ENCODE results near the gene ZNF277.

ZNF277 gene

DNA sequence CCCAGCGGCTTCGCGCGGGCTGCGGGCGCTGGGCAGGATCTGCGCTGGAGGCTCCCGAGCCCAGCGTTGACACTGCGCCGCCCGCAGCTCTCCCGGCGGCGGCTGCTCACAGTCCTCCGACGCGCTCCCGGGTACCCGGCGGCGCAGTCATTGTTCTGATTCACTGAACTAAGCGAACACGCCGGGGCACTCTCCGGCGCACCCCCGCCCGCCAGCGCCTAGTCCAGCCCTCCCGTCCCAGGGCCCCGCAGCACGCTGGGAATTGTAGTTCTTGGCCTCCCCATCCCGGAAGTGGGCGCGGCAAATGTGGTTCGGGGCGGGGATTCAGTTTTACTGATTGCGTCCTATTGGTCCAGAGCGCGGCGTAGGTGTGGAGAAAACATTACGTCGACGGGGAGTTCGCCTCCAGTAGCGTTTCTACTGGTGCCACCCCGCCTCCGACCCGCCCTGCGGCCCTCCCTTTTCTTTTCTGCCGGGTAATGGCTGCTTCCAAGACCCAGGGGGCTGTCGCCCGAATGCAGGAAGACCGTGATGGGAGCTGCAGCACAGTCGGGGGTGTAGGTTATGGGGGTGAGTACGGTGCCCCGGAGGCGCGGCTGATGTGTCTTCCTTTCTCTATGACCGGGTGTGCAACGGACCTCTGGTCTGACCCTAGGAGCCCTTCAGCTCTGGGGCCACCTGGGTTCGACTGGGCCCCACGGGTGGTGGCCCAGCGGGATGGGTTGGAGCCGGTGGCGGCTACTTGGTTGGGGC is at the start of gene ZNF277, which contains the start of gene DOCK4:
TSS of gene ZNF277 (plus strand) at position 458 of the 753 bp plus-strand sequence. CDS start at position 480, 22 bp downstream.
TSS of gene DOCK4 (minus strand) at position 162 of the 753 bp plus-strand sequence. CDS start 261 bp downstream, outside the sequence.
- H3K27ac ChIP-seq (ENCODE audit: low read depth, low read length), result peak within 1 kb of the TSS; percentile 91
- H3K9ac ChIP-seq (ENCODE audit: low read length), result peak within 1 kb of the TSS; percentile 84
- H3K4me1 ChIP-seq (ENCODE audit: insufficient read depth, low read length), result peaks cover 20% of the 10 kb centered on the region
- H3K27me3 ChIP-seq (ENCODE audit: control insufficient read depth in 1 of 2, insufficient read depth in 2 of 2, low read length in 2 of 2), result no peaks in the 10 kb centered on the region
- H3K9me3 ChIP-seq (ENCODE audit: low read length), result no peaks in the 10 kb centered on the region
- H3K4me3 ChIP-seq (ENCODE audit: low read depth in 1 of 2, low read length in 2 of 2), result peak within 1 kb of the TSS; percentile 92 to 94
- H3K36me3 ChIP-seq (ENCODE audit: insufficient read depth, low read length), result no peaks in the 10 kb centered on the region

- Histone ChIP-seq H3K9ac (ENCODE audit: low read length) (no peak overlapping the region), H3K4me3 (ENCODE audit: low read depth in 1 of 2, low read length in 2 of 2) (no peak overlapping the region), H3K27me3 (ENCODE audit: control insufficient read depth in 1 of 2, insufficient read depth in 2 of 2, low read length in 2 of 2) (no peaks in the 10 kb centered on the region), H3K4me1 (ENCODE audit: insufficient read depth, low read length) (peaks cover 22% of the 10 kb centered on the region), H3K9me3 (ENCODE audit: low read length) (no peaks in the 10 kb centered on the region), H3K36me3 (ENCODE audit: insufficient read depth, low read length) (no peaks in the 10 kb centered on the region), H3K27ac (ENCODE audit: low read depth, low read length) (no peak overlapping the region)
Measured at GRCh38 chr7:112157072-112157471, 49.4 kb upstream of the ZNF277 start.

GRCh38 chr7:112159351-112159750 is 47.1 kb upstream of the ZNF277 start:
- no peaks in the 10 kb centered on the region for H3K27me3 ChIP-seq (ENCODE audit: control insufficient read depth in 1 of 2, insufficient read depth in 2 of 2, low read length in 2 of 2)
- H3K9ac ChIP-seq (ENCODE audit: low read length), result no peak overlapping the region
- peaks cover 32% of the 10 kb centered on the region for H3K4me1 ChIP-seq (ENCODE audit: insufficient read depth, low read length)
- no peaks in the 10 kb centered on the region for H3K9me3 ChIP-seq (ENCODE audit: low read length)
- no peaks in the 10 kb centered on the region for H3K36me3 ChIP-seq (ENCODE audit: insufficient read depth, low read length)
- no peak overlapping the region for H3K4me3 ChIP-seq (ENCODE audit: low read depth in 1 of 2, low read length in 2 of 2)
- no peak overlapping the region for H3K27ac ChIP-seq (ENCODE audit: low read depth, low read length)

DNA sequence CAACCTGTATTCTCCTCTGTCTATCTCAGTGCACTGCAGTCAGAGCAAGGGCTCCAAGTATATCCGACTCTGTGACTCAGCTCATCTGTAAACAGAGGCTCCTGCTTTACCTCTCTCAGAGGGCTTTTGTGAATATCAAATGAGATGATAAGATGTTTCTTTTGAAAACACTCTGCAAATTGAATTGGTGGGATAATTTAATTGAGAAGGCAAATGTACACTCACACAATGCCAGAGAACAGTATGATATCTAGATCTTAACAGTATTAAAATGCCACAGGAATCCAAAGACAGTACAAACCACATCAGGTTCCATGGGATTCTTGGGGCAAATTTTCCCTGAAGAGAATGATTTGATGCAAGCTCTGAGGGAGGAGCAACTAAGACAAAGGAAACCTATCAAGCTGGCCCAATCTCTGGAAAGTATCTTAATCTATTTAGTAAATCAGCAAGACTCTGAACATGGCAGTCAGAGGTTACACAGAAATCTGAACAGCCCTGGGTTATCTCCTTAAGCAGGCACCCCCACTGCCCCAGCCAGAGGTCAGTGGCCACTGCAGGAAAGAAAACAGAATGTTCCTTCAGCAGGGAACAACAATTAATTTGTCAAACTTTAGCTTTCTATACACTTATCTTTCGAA is 46.2 kb upstream of the ZNF277 start:
- Histone ChIP-seq H3K4me1 (ENCODE audit: insufficient read depth, low read length) (peaks cover 32% of the 10 kb centered on the region), H3K36me3 (ENCODE audit: insufficient read depth, low read length) (no peaks in the 10 kb centered on the region), H3K9me3 (ENCODE audit: low read length) (no peaks in the 10 kb centered on the region), H3K9ac (ENCODE audit: low read length) (no peak overlapping the region), H3K4me3 (ENCODE audit: low read depth in 1 of 2, low read length in 2 of 2) (no peak overlapping the region), H3K27me3 (ENCODE audit: control insufficient read depth in 1 of 2, insufficient read depth in 2 of 2, low read length in 2 of 2) (no peaks in the 10 kb centered on the region), H3K27ac (ENCODE audit: low read depth, low read length) (no peak overlapping the region)

- no peaks in the 10 kb centered on the region for H3K27me3 ChIP-seq (ENCODE audit: control insufficient read depth in 1 of 2, insufficient read depth in 2 of 2, low read length in 2 of 2)
- peaks cover 32% of the 10 kb centered on the region for H3K4me1 ChIP-seq (ENCODE audit: insufficient read depth, low read length)
- H3K27ac ChIP-seq (ENCODE audit: low read depth, low read length), result no peak overlapping the region
- H3K9ac ChIP-seq (ENCODE audit: low read length), result no peak overlapping the region
- H3K9me3 ChIP-seq (ENCODE audit: low read length), result no peaks in the 10 kb centered on the region
- H3K4me3 ChIP-seq (ENCODE audit: low read depth in 1 of 2, low read length in 2 of 2), result no peak overlapping the region
- no peaks in the 10 kb centered on the region for H3K36me3 ChIP-seq (ENCODE audit: insufficient read depth, low read length)
Measured at GRCh38 chr7:112160771-112161150, 45.7 kb upstream of the ZNF277 start.

DNA sequence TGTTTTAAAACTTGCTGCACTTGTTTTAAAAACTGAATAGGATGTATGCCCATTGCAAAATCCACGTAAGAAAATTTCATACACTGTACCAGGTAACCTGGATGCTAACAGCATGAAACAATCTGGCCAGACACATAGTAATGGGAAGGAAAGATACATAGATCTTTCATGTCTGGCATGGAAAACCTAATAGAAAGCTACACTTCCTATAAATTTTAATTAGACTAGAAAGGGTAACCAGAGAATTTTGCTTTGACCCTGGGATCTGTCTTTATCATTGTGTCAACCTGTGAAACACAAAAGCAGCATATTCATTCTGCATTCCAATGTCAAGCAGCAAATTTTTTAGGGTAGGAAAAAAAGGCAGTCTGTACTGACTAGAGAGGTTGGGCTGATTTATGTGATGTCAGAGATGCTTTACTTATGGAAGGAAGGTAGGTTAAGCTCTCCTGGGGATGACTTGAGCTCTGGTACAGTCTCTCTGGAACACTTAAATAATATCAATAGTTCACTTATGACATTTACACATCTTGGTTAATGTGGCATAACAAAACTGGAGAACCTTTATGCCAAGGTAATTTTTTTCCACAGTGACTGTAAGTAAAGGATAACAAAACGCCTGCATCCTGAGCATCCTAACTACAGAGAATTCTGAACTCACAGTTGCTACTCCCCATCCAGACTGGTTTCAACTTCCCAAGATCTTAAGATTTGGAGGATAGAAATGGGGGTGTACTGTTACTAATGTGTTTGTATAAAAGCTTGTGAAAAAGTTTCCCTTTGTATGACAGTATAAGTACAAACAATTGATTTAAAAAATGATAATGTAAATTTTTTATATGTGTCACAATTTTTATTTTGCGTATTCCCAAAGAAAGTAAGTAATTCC is 45.0 kb upstream of the ZNF277 start:
- peaks cover 32% of the 10 kb centered on the region for H3K4me1 ChIP-seq (ENCODE audit: insufficient read depth, low read length)
- no peak overlapping the region for H3K27ac ChIP-seq (ENCODE audit: low read depth, low read length)

GRCh38 chr7:112162142-112162766 is 44.2 kb upstream of the ZNF277 start:
- Histone ChIP-seq H3K4me1 (ENCODE audit: insufficient read depth, low read length) (peaks cover 32% of the 10 kb centered on the region), H3K4me3 (ENCODE audit: low read depth in 1 of 2, low read length in 2 of 2) (no peak overlapping the region), H3K27me3 (ENCODE audit: control insufficient read depth in 1 of 2, insufficient read depth in 2 of 2, low read length in 2 of 2) (no peaks in the 10 kb centered on the region), H3K27ac (ENCODE audit: low read depth, low read length) (no peak overlapping the region), H3K9me3 (ENCODE audit: low read length) (no peaks in the 10 kb centered on the region), H3K36me3 (ENCODE audit: insufficient read depth, low read length) (no peaks in the 10 kb centered on the region), H3K9ac (ENCODE audit: low read length) (no peak overlapping the region)

More for the DNA sequence above, 45.0 kb upstream of the ZNF277 start:
- Histone ChIP-seq H3K27me3 (ENCODE audit: control insufficient read depth in 1 of 2, insufficient read depth in 2 of 2, low read length in 2 of 2) (no peaks in the 10 kb centered on the region), H3K36me3 (ENCODE audit: insufficient read depth, low read length) (no peaks in the 10 kb centered on the region), H3K9me3 (ENCODE audit: low read length) (no peaks in the 10 kb centered on the region), H3K9ac (ENCODE audit: low read length) (no peak overlapping the region), H3K4me3 (ENCODE audit: low read depth in 1 of 2, low read length in 2 of 2) (no peak overlapping the region)

DNA sequence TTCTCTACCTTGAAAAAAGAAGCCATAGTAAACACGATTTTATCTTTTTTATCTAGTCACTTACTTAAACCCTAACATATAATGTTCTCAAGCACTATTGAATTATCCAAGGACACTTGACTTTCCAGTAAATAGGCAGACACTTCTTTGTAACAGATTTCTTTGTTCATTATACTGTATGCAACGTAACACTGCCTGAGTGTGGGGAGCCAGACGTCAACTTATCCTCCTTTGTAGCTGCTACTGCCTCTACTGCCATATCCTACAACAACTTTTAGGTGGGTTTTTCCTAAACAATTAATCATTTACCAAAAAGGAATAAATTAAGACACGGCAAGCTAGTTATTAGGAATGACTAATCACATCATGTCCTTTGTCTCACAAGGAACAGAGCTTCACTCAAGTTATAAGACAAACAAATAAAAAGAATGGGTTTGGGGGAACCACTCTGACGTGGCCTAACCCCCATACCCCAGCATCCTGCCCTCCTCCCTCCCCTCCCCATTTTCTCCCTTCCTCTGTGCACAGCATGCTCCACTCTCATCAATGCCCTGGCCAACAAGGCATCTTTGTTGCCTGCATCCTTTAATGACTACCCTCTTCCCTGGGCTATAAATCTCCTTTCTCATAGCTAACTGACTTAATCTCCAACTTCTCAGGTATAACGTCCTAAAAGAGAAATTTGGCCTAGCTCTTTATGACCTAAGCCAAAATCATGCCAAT is 43.5 kb upstream of the ZNF277 start:
- Histone ChIP-seq H3K27me3 (ENCODE audit: control insufficient read depth in 1 of 2, insufficient read depth in 2 of 2, low read length in 2 of 2) (no peaks in the 10 kb centered on the region), H3K27ac (ENCODE audit: low read depth, low read length) (no peak overlapping the region), H3K4me3 (ENCODE audit: low read depth in 1 of 2, low read length in 2 of 2) (no peak overlapping the region), H3K4me1 (ENCODE audit: insufficient read depth, low read length) (peaks cover 32% of the 10 kb centered on the region), H3K9ac (ENCODE audit: low read length) (no peak overlapping the region), H3K36me3 (ENCODE audit: insufficient read depth, low read length) (no peaks in the 10 kb centered on the region), H3K9me3 (ENCODE audit: low read length) (no peaks in the 10 kb centered on the region)

GRCh38 chr7:112167147-112167546 is 39.3 kb upstream of the ZNF277 start:
- no peak overlapping the region for H3K4me3 ChIP-seq (ENCODE audit: low read depth in 1 of 2, low read length in 2 of 2)
- H3K36me3 ChIP-seq (ENCODE audit: insufficient read depth, low read length), result no peaks in the 10 kb centered on the region
- H3K4me1 ChIP-seq (ENCODE audit: insufficient read depth, low read length), result peaks cover 9% of the 10 kb centered on the region
- no peak overlapping the region for H3K27ac ChIP-seq (ENCODE audit: low read depth, low read length)
- H3K9me3 ChIP-seq (ENCODE audit: low read length), result no peaks in the 10 kb centered on the region
- no peaks in the 10 kb centered on the region for H3K27me3 ChIP-seq (ENCODE audit: control insufficient read depth in 1 of 2, insufficient read depth in 2 of 2, low read length in 2 of 2)
- H3K9ac ChIP-seq (ENCODE audit: low read length), result no peak overlapping the region

DNA sequence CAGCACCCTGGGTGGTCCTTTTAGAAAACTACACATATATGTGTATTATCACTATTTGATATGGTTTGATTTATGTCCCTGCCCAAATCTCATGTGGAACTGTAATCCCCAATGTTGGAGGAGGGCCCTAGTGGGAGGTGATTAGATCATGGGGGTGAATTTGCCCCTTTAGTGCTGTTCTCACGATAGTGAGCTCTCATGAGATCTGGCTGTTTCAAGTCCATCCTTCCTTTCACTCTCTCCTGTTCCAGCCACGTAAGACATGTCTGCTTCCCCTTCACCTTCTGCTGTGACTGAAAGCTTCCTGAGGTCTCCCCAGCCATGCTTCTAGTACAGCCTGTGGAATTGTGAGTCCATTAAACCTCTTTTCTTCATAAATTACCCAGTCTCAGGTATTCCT is 37.6 kb upstream of the ZNF277 start:
- Histone ChIP-seq H3K36me3 (ENCODE audit: insufficient read depth, low read length) (no peaks in the 10 kb centered on the region), H3K9ac (ENCODE audit: low read length) (no peak overlapping the region), H3K4me3 (ENCODE audit: low read depth in 1 of 2, low read length in 2 of 2) (no peak overlapping the region), H3K27ac (ENCODE audit: low read depth, low read length) (no peak overlapping the region), H3K4me1 (ENCODE audit: insufficient read depth, low read length) (peaks cover 10% of the 10 kb centered on the region), H3K9me3 (ENCODE audit: low read length) (no peaks in the 10 kb centered on the region), H3K27me3 (ENCODE audit: control insufficient read depth in 1 of 2, insufficient read depth in 2 of 2, low read length in 2 of 2) (no peaks in the 10 kb centered on the region)

Data from muscle layer of colon (tissue), 2 donors.